HG02759 (cell line): ENCODE data around the gene NDUFV1.
"Not testable (repeated sequence)": the region's sequence is repeated elsewhere in the genome, so short reads cannot be mapped to it uniquely, and the experiment has no call there.

Experiments
- ATAC-seq: cut with Tn5 transposase; IDR thresholded peaks from one replicate; pipeline ENCODE4 v1.9.1; 2021; ENCODE audit warnings: mild to moderate bottlenecking, moderate library complexity; ENCODE audit not compliant: unreplicated experiment

NDUFV1 gene

GRCh38 chr11:67606492-67607295 is at the start of gene NDUFV1:
TSS of gene NDUFV1 (plus strand) at chr11:67606936. CDS start at chr11:67607005, 69 bp downstream.
- peak; percentile 95 for ATAC-seq

- peak; percentile 52 for ATAC-seq
Observed at GRCh38 chr11:67558084-67558772, 48.5 kb upstream of the NDUFV1 start.

GRCh38 chr11:67561971-67562619 is 44.6 kb upstream of the NDUFV1 start:
- ATAC-seq, result peak; percentile 65

GRCh38 chr11:67562963-67563704 is 43.6 kb upstream of the NDUFV1 start:
- no peak for ATAC-seq

- ATAC-seq, result not testable (repeated sequence)
Observed at GRCh38 chr11:67563705-67564114, 43.0 kb upstream of the NDUFV1 start.

- ATAC-seq, result no peak
Observed at GRCh38 chr11:67564230-67564629, 42.5 kb upstream of the NDUFV1 start.

GRCh38 chr11:67571443-67571842 is 35.3 kb upstream of the NDUFV1 start:
- no peak for ATAC-seq

- ATAC-seq, result no peak
Observed at GRCh38 chr11:67572305-67572704, 34.4 kb upstream of the NDUFV1 start.

- no peak for ATAC-seq
Observed at GRCh38 chr11:67572747-67573419, 33.9 kb upstream of the NDUFV1 start.

GRCh38 chr11:67574938-67575337 is 31.8 kb upstream of the NDUFV1 start:
- ATAC-seq, result no peak

GRCh38 chr11:67576735-67577475 is 29.8 kb upstream of the NDUFV1 start:
- no peak for ATAC-seq

- ATAC-seq, result no peak
Observed at GRCh38 chr11:67577951-67578350, 28.8 kb upstream of the NDUFV1 start.

GRCh38 chr11:67581469-67581868 is 25.3 kb upstream of the NDUFV1 start:
- ATAC-seq, result no peak

- no peak for ATAC-seq
Observed at GRCh38 chr11:67582011-67582410, 24.7 kb upstream of the NDUFV1 start.

GRCh38 chr11:67583247-67584204 is 23.2 kb upstream of the NDUFV1 start, which contains the start of gene GSTP1:
TSS of gene GSTP1 (plus strand) at chr11:67583812. CDS start at chr11:67583844, 32 bp downstream.
- ATAC-seq, result peak; percentile 68

- no peak for ATAC-seq
Observed at GRCh38 chr11:67584205-67584880, 22.4 kb upstream of the NDUFV1 start.

GRCh38 chr11:67584881-67585873 is 21.6 kb upstream of the NDUFV1 start:
- no peak for ATAC-seq
